ENCODE measurements around the gene C10orf88. TPM values are rescaled to one million over a fixed set of nuclear protein-coding genes. Genes with fewer than 3 reads are reported as not detected.

The C10orf88 gene
- total and polyA plus RNA-seq, 9 of the 15 experiments (the other 6 are each of a cell fraction or from before 2014, with no cell fraction given) = 2.5 to 9.6 (median 7.5) TPM

- TF ChIP-seq TRIM28 (IDR thresholded peaks at IDR 0.05) (no peak), ZNF592 (IDR thresholded peaks at IDR 0.05) (0 out of 2 replicates have a peak, but pooled peaks have one; percentile 18), MCM5 (IDR thresholded peaks at IDR 0.05; ENCODE audit: low read depth) (no peak), PHF21A (IDR thresholded peaks at IDR 0.05; ENCODE audit: borderline replicate concordance, low read depth) (no peak), ELK1 (CRISPR knock-in tag; IDR thresholded peaks at IDR 0.05) (no peak), CREB1 (IDR thresholded peaks at IDR 0.05) (peak; percentile 98), CREB1 (CRISPR knock-in tag; IDR thresholded peaks at IDR 0.05) (peak; percentile 96), NFIC (IDR thresholded peaks at IDR 0.05) (peak; percentile 34; the same call in 1 of the 2 replicates), JUND (IDR thresholded peaks at IDR 0.05; ENCODE audit: borderline replicate concordance, low read depth, low read length) (peak; percentile 91), JUND (tag; IDR thresholded peaks at IDR 0.05; ENCODE audit: borderline replicate concordance, low read depth, low read length) (peak; percentile 76; the same call in 2 of the 3 replicates), JUNB (CRISPR knock-in tag; conservative IDR thresholded peaks at IDR 0.05) (peak; percentile 92), CTCF (IDR thresholded peaks at IDR 0.05 in 2 of 3, conservative IDR thresholded peaks at IDR 0.05 in 1 of 3; ENCODE audit: insufficient read depth in 2 of 3, low read depth in 1 of 3, low read length in 3 of 3) (peak; percentile 64 to 75 (median 73); a peak in 5 of 6 replicates), PPARD (CRISPR knock-in tag; IDR thresholded peaks at IDR 0.05) (no peak), DNMT1 (IDR thresholded peaks at IDR 0.05) (no peak), ZFX (CRISPR knock-in tag; IDR thresholded peaks at IDR 0.05) (peak; percentile 86), VEZF1 (CRISPR knock-in tag; IDR thresholded peaks at IDR 0.05) (peak; percentile 70), L3MBTL2 (IDR thresholded peaks at IDR 0.05) (peak; percentile 95), ZNF644 (tag; IDR thresholded peaks at IDR 0.05; ENCODE audit: low read depth) (no peak), ZNF274 (IDR thresholded peaks at IDR 0.05; ENCODE audit: borderline replicate concordance, low read depth, low read length) (no peak)
Observed at GRCh38 chr10:122980209-122981065, 26.4 kb upstream of the C10orf88 start, which contains the start of gene PSTK (continued).
